Measurements from ENCODE around the gene CLASP1. TPM values are rescaled to one million over a fixed set of nuclear protein-coding genes. Genes with fewer than 3 reads are reported as not detected.
"Not testable (repeated sequence)": the region's sequence is repeated elsewhere in the genome, so short reads cannot be mapped to it uniquely, and the experiment has no call there.

The CLASP1 gene
- total and polyA plus RNA-seq, 2 experiments from 2014 or later: 20.1 to 45.9 TPM

DNA sequence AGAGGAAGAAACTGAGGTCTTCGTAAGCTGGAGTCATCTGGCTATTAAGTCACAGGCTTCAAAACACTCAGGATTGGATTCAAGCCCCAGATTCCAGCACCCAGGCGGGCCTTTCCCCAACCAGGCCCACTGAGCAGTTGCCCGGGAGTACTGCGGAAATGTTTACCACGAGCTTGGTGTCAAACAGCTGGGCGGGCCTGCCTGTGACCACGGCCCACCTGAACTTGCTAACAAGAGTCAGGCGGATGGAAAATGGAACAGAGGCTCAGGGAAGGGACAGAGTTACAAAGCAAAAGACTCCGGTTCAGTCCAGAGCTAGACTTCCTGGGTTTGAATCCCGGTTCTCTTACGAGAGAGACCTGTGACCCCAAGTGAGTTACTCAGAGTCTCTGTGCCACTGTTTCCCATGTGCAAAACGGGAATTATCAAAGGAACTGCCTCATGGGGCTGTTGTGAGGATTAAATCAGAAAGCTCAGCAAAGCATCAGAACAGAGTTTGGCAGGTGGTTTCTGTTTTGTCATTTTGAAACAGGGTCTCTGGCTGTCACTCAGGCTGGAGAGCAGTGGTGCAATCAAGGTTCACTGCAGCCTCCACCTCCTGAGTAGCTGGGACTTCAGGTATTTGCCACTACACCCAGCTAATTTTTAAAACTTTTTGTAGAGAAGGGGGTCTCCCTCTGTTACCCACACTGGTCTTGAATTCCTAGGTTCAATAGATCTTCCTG lies 315.3 kb downstream of the CLASP1 start:
- Histone ChIP-seq H3K79me2 (no peaks in the 10 kb centered on the region), H3K9me3 (ENCODE audit: low read depth) (no peaks in the 10 kb centered on the region), H3K27me3 (no peaks in the 10 kb centered on the region), H3K4me3 (no peak overlapping the region), H3K36me3 (replicated peaks; ENCODE audit: insufficient read depth, low read depth) (no peaks in the 10 kb centered on the region), H4K20me1 (ENCODE audit: insufficient read depth, poor library complexity, severe bottlenecking) (no peaks in the 10 kb centered on the region), H2AFZ (no peak overlapping the region), H3K4me1 (ENCODE audit: insufficient read depth) (no peaks in the 10 kb centered on the region), H3K9me2 (replicated peaks; ENCODE audit: insufficient read depth) (no peaks in the 10 kb centered on the region), H3K27ac (no peak overlapping the region), H3K4me2 (no peak overlapping the region)
- TF ChIP-seq EZH2 (IDR thresholded peaks at IDR 0.05; ENCODE audit: borderline replicate concordance) (no peak), EZH2phosphoT487 (IDR thresholded peaks at IDR 0.05; ENCODE audit: low read depth, severe bottlenecking, unreplicated experiment) (no peak)
- TF ChIP-seq, protein P1, sequence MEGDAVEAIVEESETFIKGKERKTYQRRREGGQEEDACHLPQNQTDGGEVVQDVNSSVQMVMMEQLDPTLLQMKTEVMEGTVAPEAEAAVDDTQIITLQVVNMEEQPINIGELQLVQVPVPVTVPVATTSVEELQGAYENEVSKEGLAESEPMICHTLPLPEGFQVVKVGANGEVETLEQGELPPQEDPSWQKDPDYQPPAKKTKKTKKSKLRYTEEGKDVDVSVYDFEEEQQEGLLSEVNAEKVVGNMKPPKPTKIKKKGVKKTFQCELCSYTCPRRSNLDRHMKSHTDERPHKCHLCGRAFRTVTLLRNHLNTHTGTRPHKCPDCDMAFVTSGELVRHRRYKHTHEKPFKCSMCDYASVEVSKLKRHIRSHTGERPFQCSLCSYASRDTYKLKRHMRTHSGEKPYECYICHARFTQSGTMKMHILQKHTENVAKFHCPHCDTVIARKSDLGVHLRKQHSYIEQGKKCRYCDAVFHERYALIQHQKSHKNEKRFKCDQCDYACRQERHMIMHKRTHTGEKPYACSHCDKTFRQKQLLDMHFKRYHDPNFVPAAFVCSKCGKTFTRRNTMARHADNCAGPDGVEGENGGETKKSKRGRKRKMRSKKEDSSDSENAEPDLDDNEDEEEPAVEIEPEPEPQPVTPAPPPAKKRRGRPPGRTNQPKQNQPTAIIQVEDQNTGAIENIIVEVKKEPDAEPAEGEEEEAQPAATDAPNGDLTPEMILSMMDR (IDR thresholded peaks at IDR 0.05; ENCODE audit: poor library complexity): no peak
- 70% methylated on average over 12 of the region's 12 CpGs for whole genome bisulfite sequencing (ENCODE audit: low lambda C conversion rate, missing lambda C conversion rate)
- DNase-seq (ENCODE audit: low spot score): no peak

DNA sequence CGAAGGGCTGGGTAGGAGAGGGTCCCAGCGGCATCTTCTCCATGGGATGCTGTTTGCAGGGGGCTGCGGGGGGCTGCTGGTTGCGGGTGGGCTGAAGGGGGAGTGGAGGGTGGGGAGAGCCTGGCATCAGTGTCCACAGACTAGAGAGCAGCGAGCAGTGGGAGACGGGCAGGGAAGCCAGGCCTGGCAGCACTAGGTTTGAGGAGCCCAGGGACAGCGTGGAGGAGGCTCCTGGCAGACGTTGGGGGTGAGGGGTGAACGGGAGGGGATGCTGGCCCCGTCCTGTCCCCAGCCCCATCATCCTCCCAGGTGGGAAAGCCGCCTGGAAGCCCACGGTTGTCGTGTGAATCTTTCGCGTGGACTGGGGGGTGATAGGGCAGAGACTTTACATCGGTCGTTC lies 316.0 kb downstream of the CLASP1 start:
- no peak for DNase-seq (ENCODE audit: low spot score)
- Histone ChIP-seq H3K27me3 (no peaks in the 10 kb centered on the region), H3K27ac (no peak overlapping the region), H4K20me1 (ENCODE audit: insufficient read depth, poor library complexity, severe bottlenecking) (no peaks in the 10 kb centered on the region), H3K9me3 (ENCODE audit: low read depth) (no peaks in the 10 kb centered on the region), H3K36me3 (replicated peaks; ENCODE audit: insufficient read depth, low read depth) (no peaks in the 10 kb centered on the region), H3K4me2 (no peak overlapping the region), H2AFZ (no peak overlapping the region), H3K9me2 (replicated peaks; ENCODE audit: insufficient read depth) (no peaks in the 10 kb centered on the region), H3K4me1 (ENCODE audit: insufficient read depth) (no peaks in the 10 kb centered on the region), H3K4me3 (no peak overlapping the region), H3K79me2 (no peaks in the 10 kb centered on the region)
- TF ChIP-seq EZH2phosphoT487 (IDR thresholded peaks at IDR 0.05; ENCODE audit: low read depth, severe bottlenecking, unreplicated experiment) (no peak), EZH2 (IDR thresholded peaks at IDR 0.05; ENCODE audit: borderline replicate concordance) (no peak)
- TF ChIP-seq, protein P1 (IDR thresholded peaks at IDR 0.05; ENCODE audit: poor library complexity): no peak
- WGBS (ENCODE audit: low lambda C conversion rate, missing lambda C conversion rate): 94% methylated on average over 11 of the region's 17 CpGs

DNA sequence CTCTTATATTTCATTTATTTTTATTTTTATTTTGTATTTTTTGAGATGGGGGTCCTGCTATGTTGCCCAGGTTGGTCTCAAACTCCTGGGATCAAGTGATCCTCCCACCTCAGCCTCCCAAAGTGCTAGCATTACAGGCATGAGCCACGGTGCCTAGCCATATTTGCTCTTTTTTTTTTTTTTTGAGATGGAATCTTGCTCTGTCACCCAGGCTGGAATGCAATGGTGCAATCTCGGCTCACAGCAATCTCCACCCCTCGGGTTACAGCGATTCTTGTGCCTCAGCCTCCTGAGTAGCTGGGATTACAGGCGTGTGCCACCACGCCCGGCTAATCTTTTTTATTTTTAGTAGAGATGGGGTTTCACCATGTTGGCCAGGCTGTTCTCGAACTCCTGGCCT lies 317.9 kb downstream of the CLASP1 start:
- H3K9me2 ChIP-seq (replicated peaks; ENCODE audit: insufficient read depth); H3K27ac ChIP-seq; H2AFZ ChIP-seq; H3K4me1 ChIP-seq (ENCODE audit: insufficient read depth); H3K27me3 ChIP-seq; H3K4me3 ChIP-seq; H3K4me2 ChIP-seq; H4K20me1 ChIP-seq (ENCODE audit: insufficient read depth, poor library complexity, severe bottlenecking); H3K36me3 ChIP-seq (replicated peaks; ENCODE audit: insufficient read depth, low read depth); DNase-seq (ENCODE audit: low spot score); H3K9me3 ChIP-seq (ENCODE audit: low read depth); H3K79me2 ChIP-seq: not testable (repeated sequence)
- WGBS (ENCODE audit: low lambda C conversion rate, missing lambda C conversion rate): 82% methylated on average over 8 of the region's 8 CpGs

DNA sequence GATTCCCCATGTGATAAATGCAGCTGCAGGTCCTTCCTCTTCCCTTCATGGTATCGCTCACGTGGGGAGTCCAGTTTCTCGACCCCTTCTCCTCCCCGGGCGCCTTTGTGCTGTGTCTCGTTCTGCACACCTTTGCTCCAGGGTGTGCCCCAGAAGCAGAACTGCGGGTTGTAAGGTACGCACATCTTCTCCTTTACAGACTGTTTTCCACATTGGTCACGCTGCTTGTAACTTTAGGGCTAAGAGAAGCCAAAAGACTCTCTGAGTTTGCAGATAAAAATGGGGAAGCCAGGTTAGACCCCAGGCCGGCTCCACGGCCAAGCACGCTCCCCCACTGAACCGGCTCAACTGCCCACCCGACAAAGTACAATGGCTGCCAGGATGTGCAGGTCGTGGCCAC lies 318.3 kb downstream of the CLASP1 start:
- Histone ChIP-seq H3K4me2 (no peak overlapping the region), H4K20me1 (ENCODE audit: insufficient read depth, poor library complexity, severe bottlenecking) (no peaks in the 10 kb centered on the region), H3K36me3 (replicated peaks; ENCODE audit: insufficient read depth, low read depth) (no peaks in the 10 kb centered on the region), H3K4me1 (ENCODE audit: insufficient read depth) (no peaks in the 10 kb centered on the region), H3K4me3 (no peak overlapping the region), H3K9me3 (ENCODE audit: low read depth) (no peaks in the 10 kb centered on the region), H2AFZ (no peak overlapping the region), H3K79me2 (no peaks in the 10 kb centered on the region), H3K9me2 (replicated peaks; ENCODE audit: insufficient read depth) (no peaks in the 10 kb centered on the region), H3K27me3 (no peaks in the 10 kb centered on the region), H3K27ac (no peak overlapping the region)
- no peak for DNase-seq (ENCODE audit: low spot score)
- TF ChIP-seq, protein P1 (IDR thresholded peaks at IDR 0.05; ENCODE audit: poor library complexity): no peak
- TF ChIP-seq EZH2phosphoT487 (IDR thresholded peaks at IDR 0.05; ENCODE audit: low read depth, severe bottlenecking, unreplicated experiment) (no peak), EZH2 (IDR thresholded peaks at IDR 0.05; ENCODE audit: borderline replicate concordance) (no peak)
- 95% methylated on average over 15 of the region's 15 CpGs for WGBS (ENCODE audit: low lambda C conversion rate, missing lambda C conversion rate)

All from hepatocyte (in vitro differentiated cells).